T-helper 2 cell treated with Interferon-gamma antibody and Interleukin-4, amounts not matched to agents 100 ng/mL and 5 ng/mL, for 36 hours (primary cell): ENCODE data around the gene C7orf57. TPM values are rescaled to one million over a fixed set of nuclear protein-coding genes. Genes with fewer than 3 reads are reported as not detected.
"Not testable (repeated sequence)": the region's sequence is repeated elsewhere in the genome, so short reads cannot be mapped to it uniquely, and the experiment has no call there.

Experiments used
- intact Hi-C: fragments of 100-400 bp; cut with micrococcal nuclease; formaldehyde crosslinking; loops from one replicate; pipeline ENCODE4 v1.15.1; 2023
- total RNA-seq: library from RNA; stranded (reverse); gene quantifications from 2 replicates; pipeline ENCODE4 v1.2.3, GENCODE V29; 2022

C7orf57 gene
- 0.11 TPM in 1 of 2 replicates, not detected in the other for total RNA-seq

DNA sequence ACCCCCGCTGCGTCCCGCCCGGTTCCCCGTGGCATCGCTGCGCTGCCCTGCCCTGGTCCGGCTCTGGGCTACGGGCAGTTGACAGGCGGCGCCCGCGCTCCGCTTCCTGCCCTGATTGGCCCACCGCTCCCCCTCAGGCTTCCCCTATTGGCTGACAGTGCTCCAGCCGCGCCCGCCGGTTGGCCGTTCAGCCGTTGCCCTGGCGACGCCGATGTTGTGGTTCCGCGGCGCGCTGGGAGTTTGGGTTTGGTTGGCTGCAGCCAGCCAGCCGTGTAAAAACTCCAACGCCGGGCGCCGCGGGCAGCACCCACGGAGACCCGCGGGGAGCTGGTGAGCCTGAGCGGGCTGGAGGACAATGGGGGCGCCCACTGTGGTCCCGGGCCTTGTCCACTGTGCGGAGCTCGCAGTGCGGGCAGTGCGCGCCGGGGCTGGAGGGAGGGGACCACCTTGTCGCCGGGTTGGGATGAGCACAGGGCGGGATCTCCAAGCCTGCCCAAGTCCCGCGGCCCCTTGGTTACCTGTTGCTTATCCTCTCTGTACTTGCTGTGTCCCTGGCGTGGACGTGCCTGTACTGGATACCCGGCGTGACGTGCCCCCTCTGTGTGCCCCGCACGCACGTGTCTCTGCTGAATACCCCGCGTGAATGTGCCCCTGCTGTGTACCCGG lies at the start of gene C7orf57:
Gene C7orf57 (plus strand): TSS at position 243 of the 666 bp plus-strand sequence. CDS start 766 bp downstream, outside the sequence.
- intact Hi-C loops = loop anchor here (1.0 to 2.0 kb wide), 5 partner anchors 44 to 75 kb away; partner anchors contain the start of gene HUS1

DNA sequence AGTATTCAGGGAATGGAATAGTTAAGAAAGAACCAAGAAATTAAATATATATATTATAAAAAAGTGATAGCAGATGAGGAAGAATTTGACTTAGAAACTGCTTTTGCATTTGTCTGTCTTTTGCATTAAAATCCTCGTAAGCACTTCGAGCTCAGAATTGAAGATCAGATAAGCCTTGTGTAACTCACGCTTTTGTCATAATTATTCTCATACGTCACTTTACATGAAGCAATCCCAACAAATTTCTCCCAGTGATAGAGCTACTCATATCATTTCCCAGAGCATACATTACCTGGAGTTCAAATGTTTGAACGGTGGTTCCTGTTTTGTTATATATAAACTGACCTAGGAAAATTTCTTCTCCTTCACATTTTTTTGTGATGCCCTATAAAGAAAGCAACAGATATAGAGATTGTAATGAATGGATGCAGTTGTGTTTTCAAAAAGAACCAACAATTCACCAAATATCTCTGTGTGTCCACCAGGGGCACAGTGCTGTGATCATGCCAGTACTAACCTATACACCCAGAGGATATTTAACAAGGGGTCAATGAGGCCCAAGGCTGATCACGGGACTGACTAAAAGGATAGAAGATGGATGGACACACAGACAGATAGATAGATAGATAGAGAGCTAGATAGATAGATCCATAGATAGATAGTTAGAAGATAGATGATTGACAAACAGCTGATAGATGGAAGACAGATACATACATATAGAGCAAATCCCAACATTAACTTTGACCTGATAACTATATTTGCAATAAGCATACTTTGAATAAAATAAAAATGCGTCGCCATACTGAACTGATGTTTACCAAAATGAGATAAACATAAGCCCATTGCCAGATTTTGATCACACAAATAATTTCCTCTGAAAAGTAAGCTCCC lies 46.6 kb upstream of the C7orf57 start:
- intact Hi-C loops = no loop called here

DNA sequence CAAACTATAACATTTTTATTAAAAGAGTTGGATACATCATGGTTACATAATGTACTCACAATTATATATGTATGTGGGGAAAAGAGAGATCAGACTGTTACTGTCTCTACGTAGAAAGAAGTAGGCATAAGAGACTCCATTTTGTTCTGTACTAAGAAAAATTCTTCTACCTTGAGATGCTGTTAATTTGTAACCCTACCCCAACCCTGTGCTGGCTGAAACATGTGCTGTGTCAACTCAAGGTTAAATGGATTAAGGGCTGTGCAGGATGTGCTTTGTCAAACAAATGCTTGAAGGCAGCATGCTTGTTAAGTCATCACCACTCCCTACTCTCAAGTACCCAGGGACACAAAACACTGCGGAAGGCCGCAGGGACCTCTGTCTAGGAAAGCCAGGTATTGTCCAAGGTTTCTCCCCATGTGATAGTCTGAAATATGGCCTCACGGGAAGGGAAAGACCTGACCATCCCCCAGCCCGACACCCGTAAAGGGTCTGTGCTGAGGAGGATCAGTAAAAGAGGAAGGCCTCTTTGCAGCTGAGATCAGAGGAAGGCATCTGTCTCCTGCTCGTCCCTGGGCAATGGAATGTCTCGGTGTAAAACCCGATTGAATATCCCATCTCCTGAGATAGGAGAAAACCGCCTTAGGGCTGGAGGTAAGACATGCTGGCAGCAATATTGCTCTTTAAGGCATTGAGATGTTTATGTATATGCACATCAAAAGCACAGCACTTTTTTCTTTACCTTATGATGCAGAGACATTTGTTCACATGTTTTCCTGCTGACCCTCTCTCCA lies 45.5 kb upstream of the C7orf57 start:
- intact Hi-C loops = not testable (repeated sequence)

DNA sequence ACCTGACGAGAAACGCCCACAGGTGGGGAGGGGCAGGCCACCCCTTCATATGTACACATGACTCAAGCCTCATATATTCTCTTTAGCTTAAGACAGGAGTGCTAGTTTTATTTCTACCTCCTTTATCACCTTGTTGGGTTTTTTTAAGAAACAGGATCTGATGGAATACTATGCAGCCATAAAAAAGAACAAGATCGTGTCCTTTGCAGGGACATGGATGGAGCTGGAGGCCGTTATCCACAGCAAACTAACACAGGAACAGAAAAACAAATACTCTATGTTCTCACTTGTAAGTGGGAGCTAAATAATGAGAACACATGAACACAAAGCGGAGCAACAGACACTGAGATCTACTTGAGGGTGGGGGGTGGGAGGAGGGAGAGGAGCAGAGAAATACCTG lies 44.8 kb upstream of the C7orf57 start:
- intact Hi-C loops = no loop called here

DNA sequence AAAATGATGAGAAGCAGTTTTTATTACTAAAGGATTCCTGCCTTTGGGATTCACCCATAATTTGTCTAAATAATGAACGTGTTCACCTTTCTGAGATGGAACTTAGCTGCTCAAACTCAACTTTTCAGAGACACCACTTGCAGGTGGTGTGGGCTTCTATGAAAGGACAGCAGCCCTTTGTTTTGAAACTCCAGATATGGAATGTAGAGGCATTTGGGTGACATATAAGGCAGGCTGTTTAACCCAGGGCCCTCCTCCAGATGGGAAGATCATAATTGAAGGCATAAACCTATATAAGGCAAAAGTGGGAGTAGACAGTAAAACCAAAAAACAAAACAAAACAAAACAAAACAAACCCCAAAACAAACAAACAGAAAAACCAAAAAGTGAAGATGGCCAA lies 44.1 kb upstream of the C7orf57 start:
- intact Hi-C loops = loop anchor here (1.0 kb wide), 5 partner anchors 12 to 119 kb away; partner anchors contain the start of genes C7orf57 and HUS1

- intact Hi-C loops = loop anchor here (1.0 kb wide), 6 partner anchors 13 to 118 kb away; partner anchors contain the start of genes C7orf57, HUS1 and UPP1
Measured at GRCh38 chr7:47991741-47992311, 43.5 kb upstream of the C7orf57 start.

GRCh38 chr7:47992446-47992845 lies 42.9 kb upstream of the C7orf57 start:
- intact Hi-C loops = loop anchor here (1.0 kb wide), 1 partner anchor 97 kb away; the partner anchor contains the start of gene UPP1

- intact Hi-C loops = no loop called here
Measured at GRCh38 chr7:47999413-47999812, 35.9 kb upstream of the C7orf57 start.

GRCh38 chr7:48000164-48000563 lies 35.2 kb upstream of the C7orf57 start:
- intact Hi-C loops = not testable (repeated sequence)

DNA sequence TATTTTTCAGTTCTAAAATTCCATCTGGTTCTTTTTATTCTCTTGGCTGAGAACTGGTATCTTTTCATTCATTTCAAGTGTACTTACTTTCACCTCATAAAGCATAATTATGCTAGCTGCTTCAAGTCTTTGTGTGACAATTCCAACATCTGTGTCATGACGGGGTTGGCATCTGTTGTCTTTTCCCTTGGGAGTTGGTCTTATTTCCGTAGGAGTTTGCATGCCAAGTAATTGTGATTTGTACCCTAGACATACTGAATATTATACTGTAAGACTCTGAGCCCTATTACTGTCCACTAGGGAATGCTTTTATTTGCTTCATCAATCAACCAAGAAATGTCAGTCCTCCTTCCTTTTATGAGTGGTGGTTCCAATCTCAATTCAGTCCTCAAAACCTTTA lies 31.3 kb upstream of the C7orf57 start:
- intact Hi-C loops = no loop called here

DNA sequence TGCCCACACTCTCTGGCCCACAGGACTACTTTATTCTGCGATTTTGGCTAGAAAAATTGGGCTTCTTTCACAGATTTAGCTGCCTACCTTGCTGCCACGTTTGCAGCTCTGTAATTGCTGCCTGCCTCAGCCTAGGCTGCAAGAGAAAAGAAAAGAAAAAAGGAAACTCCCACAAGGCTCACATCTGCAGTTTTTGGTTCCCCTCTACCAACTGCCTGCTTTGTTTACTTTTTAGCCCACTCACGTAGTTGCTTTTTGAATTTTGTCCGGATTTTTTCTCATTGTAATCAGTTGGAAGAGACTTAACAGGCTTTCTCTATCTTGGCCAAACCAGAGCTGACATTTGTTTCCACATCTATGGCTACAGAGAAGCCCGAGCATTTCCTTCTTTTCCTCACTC lies 30.7 kb upstream of the C7orf57 start:
- intact Hi-C loops = no loop called here

- intact Hi-C loops = no loop called here
Measured at GRCh38 chr7:48006866-48007265, 28.5 kb upstream of the C7orf57 start.

DNA sequence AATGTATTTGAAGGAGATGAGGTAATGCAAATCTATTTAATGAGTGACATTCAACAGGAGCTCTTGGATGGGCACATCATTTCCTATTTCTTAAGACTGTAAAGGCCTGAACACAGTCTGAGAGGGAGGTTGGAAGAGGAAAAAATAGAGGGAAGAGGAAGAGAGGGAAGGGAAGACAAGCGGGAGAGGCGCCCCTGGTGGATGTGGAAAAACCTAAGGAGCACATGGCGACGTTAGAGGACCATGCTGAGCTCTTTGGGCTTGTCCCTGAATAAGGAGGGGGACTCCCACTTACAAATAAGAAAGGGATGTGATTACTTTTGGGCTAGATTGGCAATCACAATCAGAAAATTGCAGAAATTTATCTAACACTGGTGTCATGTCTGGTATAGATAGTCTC lies 26.1 kb upstream of the C7orf57 start:
- intact Hi-C loops = no loop called here

DNA sequence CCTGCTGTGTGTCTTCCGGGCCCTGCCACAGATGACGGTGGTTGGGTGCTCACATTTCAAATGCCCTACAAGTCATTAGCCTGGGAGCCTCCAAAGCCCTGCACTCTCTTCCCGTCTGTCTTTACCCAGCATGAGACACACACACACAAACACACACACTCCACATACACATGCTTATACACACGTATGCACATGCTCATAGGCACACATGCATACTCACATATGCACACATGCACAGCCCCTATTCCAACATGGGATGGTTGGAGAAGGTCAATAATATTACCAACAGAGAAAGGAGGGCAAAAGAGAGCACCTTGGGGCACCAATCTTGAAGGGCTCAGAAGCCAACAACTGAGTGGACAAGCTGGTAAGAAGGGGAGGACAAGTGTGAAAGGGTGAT lies 25.4 kb upstream of the C7orf57 start:
- intact Hi-C loops = no loop called here

GRCh38 chr7:48011323-48011722 lies 24.0 kb upstream of the C7orf57 start:
- intact Hi-C loops = no loop called here

GRCh38 chr7:48011951-48012350 lies 23.4 kb upstream of the C7orf57 start:
- intact Hi-C loops = no loop called here

DNA sequence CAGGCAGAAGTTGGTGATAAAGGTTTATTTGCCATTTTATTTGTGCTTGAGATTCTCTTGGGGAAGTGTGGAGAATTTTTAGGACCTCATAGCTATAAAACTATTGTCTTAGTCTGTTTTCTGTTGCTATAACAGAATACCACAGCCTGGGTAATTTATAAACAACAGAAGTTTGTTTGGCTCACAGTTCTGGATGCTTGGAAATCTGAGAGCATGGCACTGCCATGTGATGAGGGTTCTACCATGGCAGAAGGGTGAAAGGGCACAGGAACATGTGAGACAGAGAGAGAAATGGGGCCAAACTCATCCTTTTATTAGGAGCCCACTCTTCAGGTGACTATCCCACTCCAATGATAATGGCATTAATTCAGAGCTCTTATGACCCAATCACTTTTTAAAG lies 18.7 kb upstream of the C7orf57 start:
- intact Hi-C loops = no loop called here

DNA sequence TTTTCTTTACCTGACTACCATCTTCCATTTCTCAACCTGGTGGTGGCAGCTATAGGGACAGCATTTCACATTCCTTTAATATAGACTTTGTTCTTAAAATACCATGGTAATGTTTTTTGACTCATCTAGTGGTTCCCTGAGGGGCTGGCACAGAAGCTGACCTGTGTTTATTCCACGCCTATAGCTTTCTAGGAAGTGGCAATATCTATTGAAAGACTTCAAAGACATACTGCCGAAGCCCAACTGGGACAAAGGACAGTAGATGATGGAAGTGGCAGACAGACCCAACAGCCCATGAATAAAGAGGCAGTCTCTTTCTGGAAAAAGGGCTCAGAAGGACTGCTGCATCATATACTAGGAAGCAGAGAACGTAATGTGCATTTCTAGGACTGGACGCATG lies 17.7 kb upstream of the C7orf57 start:
- intact Hi-C loops = no loop called here

GRCh38 chr7:48025624-48026023 lies 9.7 kb upstream of the C7orf57 start:
- intact Hi-C loops = no loop called here

DNA sequence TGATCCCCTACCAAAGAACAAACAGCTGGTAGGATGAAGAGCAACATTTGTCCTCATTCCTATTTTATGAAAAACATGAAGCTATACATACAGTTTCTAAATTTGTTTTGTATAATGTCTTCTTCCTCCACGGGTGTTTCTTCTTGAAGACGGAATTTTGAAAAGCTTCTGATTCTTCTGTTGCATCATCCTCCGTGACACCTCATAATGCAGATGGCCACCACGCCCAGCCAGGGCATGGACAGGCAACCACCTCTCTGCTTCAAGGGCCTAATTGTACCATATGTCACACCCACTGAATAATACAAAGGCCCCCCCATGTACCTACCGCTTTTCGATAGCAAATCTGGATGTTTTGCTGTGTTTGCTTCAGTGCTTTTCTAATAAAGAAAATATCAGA lies 6.4 kb upstream of the C7orf57 start, which contains the start of gene SUN3:
Gene SUN3 (minus strand): TSS at position 170 of the 400 bp plus-strand sequence. CDS start 169 bp downstream, at position 1.
- intact Hi-C loops = no loop called here

- intact Hi-C loops = no loop called here
Measured at GRCh38 chr7:48031111-48031510, 4.2 kb upstream of the C7orf57 start.
